ENCODE measurements around the gene PGAP1. TPM values are rescaled to one million over a fixed set of nuclear protein-coding genes. Genes with fewer than 3 reads are reported as not detected.

PGAP1 gene
- total and polyA plus RNA-seq, 4 experiments from 2014 or later = 0.43 to 9.1 (median 4.5) TPM

- Histone ChIP-seq H3K9me3 (ENCODE audit: control insufficient read depth in 1 of 2, low read length in 2 of 2) (no peaks in the 10 kb centered on the region), H3K4me3 (ENCODE audit: low read length in 2 of 2) (no peak overlapping the region), H3K36me3 (ENCODE audit: insufficient read depth, low read length) (no peaks in the 10 kb centered on the region), H3K4me1 (ENCODE audit: insufficient read depth, low read length) (no peaks in the 10 kb centered on the region), H3K27me3 (ENCODE audit: insufficient read depth, low read length) (peaks cover 5% of the 10 kb centered on the region), H3K27ac (ENCODE audit: low read depth, low read length) (no peak overlapping the region)
- Mint-ChIP-seq H3K27ac (no peak overlapping the region), H3K36me3 (no peaks in the 10 kb centered on the region), H3K27me3 (peaks cover 14 to 33% of the 10 kb centered on the region in 2 donors), H3K4me3 (no peak overlapping the region), H3K4me1 (no peaks in the 10 kb centered on the region), H3K9me3 (peaks cover 0 to 2% (median 0%) of the 10 kb centered on the region in 8 donors)
- no peak for DNase-seq
- intact Hi-C loops (cut with micrococcal nuclease) = no loop called here
- POLR2A ChIA-PET (ENCODE audit: partially characterized antibody) = no interaction called here
- CTCF ChIA-PET (ENCODE audit: partially characterized antibody) = no interaction called here
Observed at GRCh38 chr2:196808083-196808665, 118.3 kb downstream of the PGAP1 start.

DNA sequence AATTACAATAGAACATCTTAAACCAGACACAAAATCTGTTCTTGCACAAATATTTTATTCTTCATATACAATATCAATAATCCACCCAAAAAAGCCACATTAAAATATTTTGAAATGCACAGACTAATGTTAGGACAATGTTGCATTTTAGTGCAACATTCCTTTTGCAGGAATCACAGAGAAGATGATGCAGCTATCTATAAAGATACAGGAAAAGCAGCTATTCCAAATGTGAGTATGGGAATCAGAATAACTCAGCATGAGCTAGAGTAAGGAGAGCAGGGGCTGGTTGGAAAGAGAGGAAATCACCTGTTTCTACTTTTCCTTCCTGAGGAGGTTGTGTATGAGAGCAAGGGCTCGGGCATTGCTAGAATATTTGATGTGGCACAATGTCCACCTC is 122.1 kb downstream of the PGAP1 start:
- no peaks in the 10 kb centered on the region for H3K4me1 ChIP-seq (ENCODE audit: insufficient read depth, low read length)
- intact Hi-C loops (cut with micrococcal nuclease) = no loop called here
- Mint-ChIP-seq H3K27ac (no peak overlapping the region), H3K4me1 (peaks cover 5 to 13% (median 9%) of the 10 kb centered on the region in 4 donors), H3K36me3 (peaks cover 0 to 3% of the 10 kb centered on the region in 2 donors), H3K27me3 (peaks cover 6 to 11% of the 10 kb centered on the region in 2 donors), H3K4me3 (no peak overlapping the region), H3K9me3 (no peaks in the 10 kb centered on the region)
- H3K4me3 ChIP-seq (ENCODE audit: low read length in 2 of 2) = no peak overlapping the region
- no peaks in the 10 kb centered on the region for H3K36me3 ChIP-seq (ENCODE audit: insufficient read depth, low read length)
- ChIA-PET CTCF (ENCODE audit: partially characterized antibody) (no interaction called here), POLR2A (ENCODE audit: partially characterized antibody) (no interaction called here)
- H3K9me3 ChIP-seq (ENCODE audit: control insufficient read depth in 1 of 2, low read length in 2 of 2) = no peaks in the 10 kb centered on the region
- DNase-seq = no peak
- no peak overlapping the region for H3K27ac ChIP-seq (ENCODE audit: low read depth, low read length)
- H3K27me3 ChIP-seq (ENCODE audit: insufficient read depth, low read length) = no peaks in the 10 kb centered on the region

GRCh38 chr2:196802401-196802800 is 124.1 kb downstream of the PGAP1 start:
- Histone ChIP-seq H3K4me1 (ENCODE audit: insufficient read depth, low read length) (peaks cover 10% of the 10 kb centered on the region), H3K27me3 (ENCODE audit: insufficient read depth, low read length) (no peaks in the 10 kb centered on the region), H3K9me3 (ENCODE audit: control insufficient read depth in 1 of 2, low read length in 2 of 2) (no peaks in the 10 kb centered on the region), H3K4me3 (ENCODE audit: low read length in 2 of 2) (no peak overlapping the region), H3K27ac (ENCODE audit: low read depth, low read length) (no peak overlapping the region), H3K36me3 (ENCODE audit: insufficient read depth, low read length) (peaks cover 1% of the 10 kb centered on the region)
- Mint-ChIP-seq H3K4me1 (peaks cover 6 to 25% (median 16%) of the 10 kb centered on the region in 4 donors), H3K27ac (no peak overlapping the region), H3K9me3 (no peaks in the 10 kb centered on the region), H3K4me3 (peak overlapping the region in 1 of 8 donors; percentile 6), H3K36me3 (peaks cover under 1 to 6% of the 10 kb centered on the region in 2 donors), H3K27me3 (peaks cover 4 to 7% of the 10 kb centered on the region in 2 donors)
- ChIA-PET POLR2A (ENCODE audit: partially characterized antibody) (no interaction called here), CTCF (ENCODE audit: partially characterized antibody) (interaction anchor here (0.6 kb wide), 1 partner anchor 699 kb away, joined by 4 read pairs; no protein-coding TSS in a partner anchor)
- intact Hi-C loops (cut with micrococcal nuclease) = no loop called here
- DNase-seq = no peak

- H3K27me3 Mint-ChIP-seq = peaks cover 4 to 6% of the 10 kb centered on the region in 2 donors
- peak overlapping the region in 1 of 8 donors; percentile 6 for H3K4me3 Mint-ChIP-seq
- POLR2A ChIA-PET (ENCODE audit: partially characterized antibody) = no interaction called here
Observed at GRCh38 chr2:196801674-196802261, 124.7 kb downstream of the PGAP1 start.

GRCh38 chr2:196798980-196799379 is 127.5 kb downstream of the PGAP1 start:
- H3K36me3 ChIP-seq (ENCODE audit: insufficient read depth, low read length) = peaks cover 20% of the 10 kb centered on the region
- intact Hi-C loops (cut with micrococcal nuclease) = loop anchor here (1.0 to 5.0 kb wide), 3 partner anchors 128 to 580 kb away; partner anchors contain the start of genes CCDC150 and PGAP1
- peak in 1 of 5 donors; percentile 1 for DNase-seq
- peaks cover 0 to 3% of the 10 kb centered on the region in 2 donors for H3K27me3 Mint-ChIP-seq
- CTCF ChIA-PET (ENCODE audit: partially characterized antibody) = interaction anchor here (1.3 to 1.9 kb wide), 3 partner anchors 8 to 48 kb away, joined by 4 to 5 read pairs (median 4); no protein-coding TSS in a partner anchor
- peak overlapping the region; percentile 83 to 88 for H3K4me3 ChIP-seq (ENCODE audit: low read length in 2 of 2)
- H3K9me3 Mint-ChIP-seq = no peaks in the 10 kb centered on the region
- peaks cover 17 to 29% of the 10 kb centered on the region in 2 donors for H3K36me3 Mint-ChIP-seq
- H3K27ac Mint-ChIP-seq = peak overlapping the region; percentile 77 to 99 (median 96)
- POLR2A ChIA-PET (ENCODE audit: partially characterized antibody) = interaction anchor here (0.6 to 2.3 kb wide), 12 partner anchors 9 to 876 kb away, joined by 3 to 11 read pairs (median 4); partner anchors contain the start of genes COQ10B, HSPD1, HSPE1 and MOB4
- peak overlapping the region; percentile 58 for H3K27ac ChIP-seq (ENCODE audit: low read depth, low read length)
- peak overlapping the region; percentile 95 to 100 (median 98) for H3K4me3 Mint-ChIP-seq
- peaks cover 14% of the 10 kb centered on the region for H3K4me1 ChIP-seq (ENCODE audit: insufficient read depth, low read length)
- peaks cover 19 to 41% (median 28%) of the 10 kb centered on the region in 4 donors for H3K4me1 Mint-ChIP-seq
- H3K27me3 ChIP-seq (ENCODE audit: insufficient read depth, low read length) = no peaks in the 10 kb centered on the region
- no peaks in the 10 kb centered on the region for H3K9me3 ChIP-seq (ENCODE audit: control insufficient read depth in 1 of 2, low read length in 2 of 2)

More at GRCh38 chr2:196801674-196802261, 124.7 kb downstream of the PGAP1 start:
- Mint-ChIP-seq H3K4me1 (peaks cover 10 to 31% (median 22%) of the 10 kb centered on the region in 4 donors), H3K36me3 (peaks cover 7 to 12% of the 10 kb centered on the region in 2 donors), H3K9me3 (no peaks in the 10 kb centered on the region), H3K27ac (no peak overlapping the region)
- Histone ChIP-seq H3K9me3 (ENCODE audit: control insufficient read depth in 1 of 2, low read length in 2 of 2) (no peaks in the 10 kb centered on the region), H3K4me3 (ENCODE audit: low read length in 2 of 2) (no peak overlapping the region), H3K4me1 (ENCODE audit: insufficient read depth, low read length) (peaks cover 10% of the 10 kb centered on the region), H3K27me3 (ENCODE audit: insufficient read depth, low read length) (no peaks in the 10 kb centered on the region), H3K27ac (ENCODE audit: low read depth, low read length) (no peak overlapping the region), H3K36me3 (ENCODE audit: insufficient read depth, low read length) (peaks cover 8% of the 10 kb centered on the region)
- CTCF ChIA-PET (ENCODE audit: partially characterized antibody) = interaction anchor here (0.6 kb wide), 1 partner anchor 700 kb away, joined by 4 read pairs; no protein-coding TSS in a partner anchor
- intact Hi-C loops (cut with micrococcal nuclease) = no loop called here
- no peak for DNase-seq

DNA sequence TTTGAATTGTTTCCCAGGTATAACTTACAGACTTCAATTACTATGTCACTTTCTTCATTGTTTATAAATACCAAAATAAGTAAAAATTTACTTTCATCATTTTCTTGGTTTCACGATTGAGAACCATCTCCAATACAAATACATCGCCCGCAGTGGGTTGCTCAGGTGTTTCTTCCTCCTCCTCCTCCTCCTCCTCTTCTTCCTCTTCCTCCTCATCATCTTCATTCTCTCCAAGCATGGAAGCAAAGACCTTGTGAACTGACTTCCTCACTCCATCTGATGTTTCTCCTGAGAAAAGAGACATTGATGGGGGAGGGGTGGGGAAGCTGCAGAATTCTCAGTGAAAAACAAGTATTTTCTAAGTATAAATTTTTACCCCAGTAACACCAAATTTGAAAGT is 133.6 kb downstream of the PGAP1 start:
- Histone ChIP-seq H3K27ac (ENCODE audit: low read depth, low read length) (no peak overlapping the region), H3K4me1 (ENCODE audit: insufficient read depth, low read length) (peaks cover 6% of the 10 kb centered on the region), H3K9me3 (ENCODE audit: control insufficient read depth in 1 of 2, low read length in 2 of 2) (no peaks in the 10 kb centered on the region), H3K4me3 (ENCODE audit: low read length in 2 of 2) (no peak overlapping the region), H3K27me3 (ENCODE audit: insufficient read depth, low read length) (no peaks in the 10 kb centered on the region), H3K36me3 (ENCODE audit: insufficient read depth, low read length) (peaks cover 54% of the 10 kb centered on the region)
- Mint-ChIP-seq H3K27me3 (no peaks in the 10 kb centered on the region), H3K27ac (no peak overlapping the region), H3K9me3 (no peaks in the 10 kb centered on the region), H3K4me3 (no peak overlapping the region), H3K36me3 (peaks cover 56 to 74% of the 10 kb centered on the region in 2 donors), H3K4me1 (peaks cover 13 to 21% (median 18%) of the 10 kb centered on the region in 4 donors)
- intact Hi-C loops (cut with micrococcal nuclease) = no loop called here
- no peak for DNase-seq
- ChIA-PET POLR2A (ENCODE audit: partially characterized antibody) (no interaction called here), CTCF (ENCODE audit: partially characterized antibody) (no interaction called here)

GRCh38 chr2:196783431-196784094 is 142.9 kb downstream of the PGAP1 start:
- Mint-ChIP-seq H3K27me3 (no peaks in the 10 kb centered on the region), H3K4me3 (no peak overlapping the region), H3K27ac (peak overlapping the region in 6 of 7 donors; percentile 30 to 71 (median 50)), H3K9me3 (no peaks in the 10 kb centered on the region), H3K4me1 (peaks cover 0 to 9% (median 7%) of the 10 kb centered on the region in 4 donors), H3K36me3 (peaks cover 47 to 57% of the 10 kb centered on the region in 2 donors)
- Histone ChIP-seq H3K9me3 (ENCODE audit: control insufficient read depth in 1 of 2, low read length in 2 of 2) (no peaks in the 10 kb centered on the region), H3K27me3 (ENCODE audit: insufficient read depth, low read length) (no peaks in the 10 kb centered on the region), H3K4me3 (ENCODE audit: low read length in 2 of 2) (no peak overlapping the region), H3K4me1 (ENCODE audit: insufficient read depth, low read length) (peaks cover 11% of the 10 kb centered on the region), H3K36me3 (ENCODE audit: insufficient read depth, low read length) (peaks cover 64% of the 10 kb centered on the region), H3K27ac (ENCODE audit: low read depth, low read length) (no peak overlapping the region)
- no peak for DNase-seq
- intact Hi-C loops (cut with micrococcal nuclease) = no loop called here
- ChIA-PET POLR2A (ENCODE audit: partially characterized antibody) (interaction anchor here (2.0 kb wide), 1 partner anchor 16 kb away, joined by 5 read pairs; the partner anchor contains the start of gene GTF3C3), CTCF (ENCODE audit: partially characterized antibody) (no interaction called here)

Data from CD4-positive, alpha-beta memory T cell (primary cell).